T-helper 17 cell (primary cell): ENCODE results near the gene DTX4. TPM values are rescaled to one million over a fixed set of nuclear protein-coding genes. Genes with fewer than 3 reads are reported as not detected.
A peak's percentile ranks its signal among the peaks of the same experiment; 100 is the strongest.
"Not testable (repeated sequence)": the region's sequence is repeated elsewhere in the genome, so short reads cannot be mapped to it uniquely, and the experiment has no call there.

Experiments
- ATAC-seq: fragments of 150-1000 bp; cut with Tn5 transposase; 2 replicates; pipeline ENCODE4 v1.10.0; 2021; ENCODE audit warnings: mild to moderate bottlenecking, moderate library complexity
- DNase-seq, 3 donors: peaks; one replicate each; pipeline versions ENCODE4 v3.0.0 to v3.0.0-alpha.2; 2020 to 2021
- H3K9me3 ChIP-seq: one replicate; pipeline ENCODE4 v1.7.0; 2013; ENCODE audit warnings: low read length, mild to moderate bottlenecking; ENCODE audit not compliant: control insufficient read depth, poor library complexity, severe bottlenecking
- H3K27ac Mint-ChIP-seq: one replicate; pipeline ENCODE4 v1.8.0; 2022; ENCODE audit warnings: mild to moderate bottlenecking, moderate library complexity, mixed read lengths
- H3K27me3 Mint-ChIP-seq: one replicate; pipeline ENCODE4 v1.8.0; 2022; ENCODE audit warnings: mixed read lengths
- H3K36me3 Mint-ChIP-seq: one replicate; pipeline ENCODE4 v1.8.0; 2022; ENCODE audit warnings: low read depth, mixed read lengths
- H3K4me1 Mint-ChIP-seq: one replicate; pipeline ENCODE4 v1.8.0; 2022; ENCODE audit warnings: mild to moderate bottlenecking, mixed read lengths
- H3K4me3 Mint-ChIP-seq: one replicate; pipeline ENCODE4 v1.8.0; 2022; ENCODE audit warnings: mild to moderate bottlenecking, moderate library complexity, mixed read lengths
- total RNA-seq, 4 donors: library from RNA in 2 of 4; stranded (reverse) in 2 of 4; gene quantifications; one replicate each; pipeline ENCODE4 v1.2.3 and lab custom pipeline; 2022 to 2026

The DTX4 gene
- 1 to 10 TPM; 1.1 to 1.4 TPM for total RNA-seq
- 1.6 to 2.0 reads per million in 2 donors for total RNA-seq (lab: John Stamatoyannopoulos, UW)

DNA sequence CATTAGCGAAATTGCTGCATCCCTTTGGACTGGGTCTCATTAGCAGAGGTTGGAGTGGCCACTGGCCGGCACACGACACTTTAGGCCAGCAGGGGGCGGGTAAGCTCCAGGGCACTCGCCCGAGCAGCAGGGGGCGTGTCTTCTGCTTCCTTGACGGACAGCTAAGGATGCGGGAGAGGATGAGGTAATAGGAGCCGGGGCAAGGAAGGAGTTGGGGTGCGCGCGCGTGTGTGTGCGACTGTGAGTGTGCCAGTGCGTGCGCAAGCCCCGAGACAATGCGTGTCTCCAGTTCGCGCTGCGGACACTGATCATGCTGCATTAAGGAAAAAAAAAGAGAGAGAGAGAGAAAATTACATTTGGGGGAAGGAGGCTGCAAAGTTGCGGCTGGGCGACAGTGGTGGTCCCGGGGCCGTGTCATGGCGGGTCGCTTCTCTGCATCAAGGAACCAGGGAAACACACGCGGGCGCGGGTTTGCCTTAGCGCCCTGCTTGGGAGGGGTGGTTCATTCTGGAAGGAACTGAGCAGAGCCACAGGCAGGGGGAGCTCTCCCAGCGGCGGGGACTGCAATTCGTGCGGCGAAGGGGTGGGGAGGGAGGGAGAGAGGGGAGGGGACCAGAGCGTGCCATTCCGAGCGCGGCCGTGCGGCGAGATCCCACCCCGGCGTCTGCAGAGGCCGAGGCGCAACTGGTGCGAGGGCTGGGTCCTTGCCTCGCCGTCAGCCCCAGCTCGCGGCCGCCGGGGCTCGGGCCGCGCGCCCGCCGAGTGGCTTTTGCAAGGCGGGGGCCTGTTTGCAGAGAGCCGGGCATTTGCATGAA is at the start of gene DTX4:
Gene DTX4 (plus strand): TSS at position 625 of the 815 bp plus-strand sequence. CDS start 464 bp downstream, outside the sequence.
- H3K27ac Mint-ChIP-seq: peak within 1 kb of the TSS; percentile 92

DNA sequence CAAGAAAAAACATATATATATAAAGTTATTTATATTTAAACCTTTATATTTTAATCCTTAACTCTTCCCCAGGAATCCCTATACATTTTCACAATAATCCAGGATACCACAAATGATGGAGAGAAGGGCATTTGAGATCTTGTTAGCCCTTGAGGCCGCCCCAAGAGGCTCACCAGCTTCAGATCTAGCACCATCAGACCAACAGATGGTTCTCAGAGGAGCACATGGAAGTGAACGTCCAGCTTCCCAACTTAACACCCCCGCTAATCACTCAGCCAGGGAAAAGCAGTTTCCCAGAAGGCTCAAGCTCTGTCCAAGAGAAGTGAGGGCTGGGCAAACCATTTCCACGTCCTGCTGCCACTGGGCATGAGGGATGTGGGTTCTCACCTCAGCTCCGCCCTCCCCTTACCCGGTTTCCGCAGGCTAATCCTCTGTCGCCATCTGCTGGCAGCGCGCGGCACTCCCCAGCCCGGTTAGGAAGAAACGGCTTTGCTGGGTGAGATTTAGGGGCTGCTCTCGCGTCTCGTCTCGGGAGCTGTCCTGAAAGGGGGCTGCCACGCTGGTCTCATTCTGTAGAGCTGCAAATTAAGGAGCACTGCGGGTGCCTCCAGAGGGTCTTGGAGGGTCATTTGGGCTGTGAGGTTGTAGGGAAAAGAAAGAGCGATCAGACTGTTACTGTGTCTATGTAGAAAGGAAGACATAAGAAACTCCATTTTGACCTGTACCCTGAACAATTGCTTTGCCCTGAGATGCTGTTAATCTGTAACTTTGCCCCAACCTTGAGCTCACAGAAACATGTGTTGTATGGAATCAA is 36.1 kb upstream of the DTX4 start:
- DNase-seq (peak; percentile 76 to 88 (median 76)), ATAC-seq (peak; percentile 100)
- peaks cover 2% of the 10 kb centered on the region for H3K36me3 Mint-ChIP-seq
- H3K27ac Mint-ChIP-seq: peak overlapping the region; percentile 90
- no peaks in the 10 kb centered on the region for H3K27me3 Mint-ChIP-seq
- H3K4me1 Mint-ChIP-seq: peaks cover 8% of the 10 kb centered on the region
- no peaks in the 10 kb centered on the region for H3K9me3 ChIP-seq
- H3K4me3 Mint-ChIP-seq: peak overlapping the region; percentile 78

More for the DNA sequence above, at the start of gene DTX4:
- Mint-ChIP-seq H3K4me1 (peaks cover 11% of the 10 kb centered on the region), H3K27me3 (no peaks in the 10 kb centered on the region), H3K4me3 (peak within 1 kb of the TSS; percentile 96), H3K36me3 (no peaks in the 10 kb centered on the region)
- ATAC-seq: peak; percentile 90
- no peaks in the 10 kb centered on the region for H3K9me3 ChIP-seq
- DNase-seq: peak; percentile 79 to 83 (median 80)

DNA sequence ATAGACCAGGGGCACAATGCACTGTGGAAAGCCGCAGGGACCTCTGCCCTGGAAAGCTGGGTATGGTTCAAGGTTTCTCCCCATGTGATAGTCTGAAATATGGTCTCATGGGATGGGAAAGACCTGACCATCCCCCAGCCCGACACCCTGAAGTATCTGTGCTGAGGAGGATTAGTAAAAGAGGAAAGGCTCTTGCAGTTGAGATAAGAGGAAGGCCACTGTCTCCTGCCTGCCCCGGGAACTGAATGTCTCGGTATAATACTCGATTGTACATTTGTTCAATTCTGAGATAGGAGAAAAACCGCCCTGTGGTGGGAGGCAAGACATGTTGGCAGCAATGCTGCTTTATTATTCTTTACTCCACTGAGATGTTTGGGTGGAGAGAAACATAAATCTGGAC is 35.4 kb upstream of the DTX4 start:
- not testable (repeated sequence) for H3K9me3 ChIP-seq, ATAC-seq, DNase-seq, H3K36me3 Mint-ChIP-seq, H3K27me3 Mint-ChIP-seq, H3K4me3 Mint-ChIP-seq
- H3K27ac Mint-ChIP-seq: peak overlapping the region; percentile 90
- peaks cover 13% of the 10 kb centered on the region for H3K4me1 Mint-ChIP-seq

DNA sequence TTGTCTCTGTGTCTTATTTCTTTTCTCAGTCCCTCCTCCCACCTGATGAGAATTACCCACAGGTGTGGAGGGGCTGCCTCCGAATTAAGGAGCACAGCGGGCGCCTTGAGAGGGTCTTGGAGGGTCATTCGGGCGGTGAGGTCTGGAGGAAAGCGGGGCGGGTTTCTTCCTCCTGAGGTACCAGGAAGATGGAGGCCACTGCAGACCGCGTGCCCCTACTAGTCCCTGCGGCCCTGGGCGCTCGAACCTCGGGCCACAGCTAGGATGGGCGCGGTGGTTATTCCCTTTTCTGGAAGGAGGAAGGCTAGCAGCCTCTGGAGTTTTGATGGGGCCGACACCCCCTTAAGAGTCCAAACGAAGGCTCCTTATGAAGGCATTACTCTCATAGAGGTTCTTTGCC is 34.7 kb upstream of the DTX4 start:
- no peak for ATAC-seq
- peaks cover 19% of the 10 kb centered on the region for H3K4me1 Mint-ChIP-seq
- H3K9me3 ChIP-seq: no peaks in the 10 kb centered on the region
- peaks cover 2% of the 10 kb centered on the region for H3K36me3 Mint-ChIP-seq
- no peaks in the 10 kb centered on the region for H3K27me3 Mint-ChIP-seq
- no peak for DNase-seq
- no peak overlapping the region for H3K4me3 Mint-ChIP-seq
- no peak overlapping the region for H3K27ac Mint-ChIP-seq

DNA sequence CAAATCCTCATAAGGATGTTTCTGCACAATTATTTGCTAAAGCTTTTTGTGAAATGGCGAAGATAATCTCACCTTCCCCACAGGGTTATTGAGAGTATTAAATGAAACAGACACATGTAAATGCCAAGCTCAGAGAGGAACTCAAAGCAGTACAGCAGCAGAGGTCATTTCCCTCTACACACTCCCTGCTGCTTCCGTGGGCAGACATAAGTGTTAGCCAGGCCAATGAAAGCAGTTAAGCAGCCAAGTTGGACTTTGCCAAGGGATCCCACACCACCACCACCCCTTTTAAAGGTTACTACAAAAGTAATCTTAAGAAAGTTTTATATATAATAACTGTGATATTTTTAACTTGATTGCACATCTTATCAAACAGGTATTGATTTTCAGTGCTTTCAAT is 33.3 kb upstream of the DTX4 start:
- ATAC-seq (no peak), DNase-seq (no peak)
- no peaks in the 10 kb centered on the region for H3K9me3 ChIP-seq
- Mint-ChIP-seq H3K27me3 (no peaks in the 10 kb centered on the region), H3K36me3 (no peaks in the 10 kb centered on the region), H3K4me1 (peaks cover 31% of the 10 kb centered on the region), H3K4me3 (no peak overlapping the region), H3K27ac (no peak overlapping the region)

DNA sequence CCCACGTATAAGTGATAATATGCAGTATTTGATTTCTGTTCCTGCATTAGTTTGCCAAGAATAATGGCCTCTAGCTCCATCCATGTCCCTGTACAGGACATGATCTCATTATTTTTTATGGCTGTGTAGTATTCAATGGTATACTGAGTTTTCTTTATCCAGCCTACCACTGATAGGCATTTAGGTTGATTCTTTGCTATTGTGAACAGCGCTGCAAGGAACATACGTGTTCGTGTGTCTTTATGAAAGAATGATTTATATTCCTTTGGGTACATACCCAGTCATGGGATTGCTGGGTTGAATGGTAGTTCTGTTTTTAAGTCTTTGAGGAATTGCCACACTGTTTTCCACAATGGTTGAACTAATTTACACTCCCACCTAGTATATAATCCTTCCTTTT is 30.7 kb upstream of the DTX4 start:
- Mint-ChIP-seq H3K27me3 (no peaks in the 10 kb centered on the region), H3K27ac (peak overlapping the region; percentile 98), H3K4me3 (no peak overlapping the region), H3K4me1 (peaks cover 44% of the 10 kb centered on the region), H3K36me3 (no peaks in the 10 kb centered on the region)
- DNase-seq (no peak), ATAC-seq (no peak)
- no peaks in the 10 kb centered on the region for H3K9me3 ChIP-seq

DNA sequence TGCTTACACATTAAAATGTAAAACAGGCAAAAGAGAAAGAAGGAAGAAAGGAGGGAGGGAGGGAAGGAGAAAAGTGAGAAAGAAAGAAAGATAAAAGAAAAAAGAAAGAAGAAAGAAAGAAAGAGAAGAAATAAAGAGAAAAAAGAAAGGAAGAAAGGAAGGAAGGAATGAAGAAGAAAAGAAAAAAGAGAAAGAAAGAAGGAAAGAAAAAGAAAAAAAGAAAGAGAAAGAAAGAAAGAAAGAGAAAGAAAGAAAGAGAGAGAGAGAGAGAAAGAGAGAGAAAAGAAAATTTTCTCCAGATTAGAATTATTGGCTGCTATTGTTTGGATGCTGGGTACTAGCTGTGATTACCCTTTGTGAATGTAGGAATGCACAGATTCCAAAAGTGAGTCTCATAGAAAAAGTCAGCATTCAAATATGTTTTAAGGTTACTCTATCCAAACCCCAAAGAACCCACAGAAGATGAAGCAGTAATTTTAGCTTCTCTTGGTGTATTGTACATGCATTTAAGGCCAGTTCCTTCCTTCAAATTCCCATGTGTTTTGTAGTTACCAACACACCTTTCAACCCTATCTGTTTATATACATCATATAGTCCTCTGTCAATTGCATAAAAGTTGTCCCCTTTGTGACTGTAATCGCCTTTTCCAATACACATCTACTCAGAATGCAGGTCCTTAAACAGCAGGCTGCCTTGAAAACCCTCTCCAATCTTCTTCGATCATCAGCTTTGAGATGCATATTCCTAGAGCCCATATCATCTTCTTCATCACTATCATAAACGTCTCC is 30.1 kb upstream of the DTX4 start:
- peak; percentile 1 for ATAC-seq
- peak overlapping the region; percentile 98 for H3K27ac Mint-ChIP-seq
- H3K36me3 Mint-ChIP-seq: no peaks in the 10 kb centered on the region
- no peaks in the 10 kb centered on the region for H3K9me3 ChIP-seq
- peaks cover 42% of the 10 kb centered on the region for H3K4me1 Mint-ChIP-seq
- DNase-seq: no peak
- peak overlapping the region; percentile 99 for H3K4me3 Mint-ChIP-seq
- no peaks in the 10 kb centered on the region for H3K27me3 Mint-ChIP-seq

DNA sequence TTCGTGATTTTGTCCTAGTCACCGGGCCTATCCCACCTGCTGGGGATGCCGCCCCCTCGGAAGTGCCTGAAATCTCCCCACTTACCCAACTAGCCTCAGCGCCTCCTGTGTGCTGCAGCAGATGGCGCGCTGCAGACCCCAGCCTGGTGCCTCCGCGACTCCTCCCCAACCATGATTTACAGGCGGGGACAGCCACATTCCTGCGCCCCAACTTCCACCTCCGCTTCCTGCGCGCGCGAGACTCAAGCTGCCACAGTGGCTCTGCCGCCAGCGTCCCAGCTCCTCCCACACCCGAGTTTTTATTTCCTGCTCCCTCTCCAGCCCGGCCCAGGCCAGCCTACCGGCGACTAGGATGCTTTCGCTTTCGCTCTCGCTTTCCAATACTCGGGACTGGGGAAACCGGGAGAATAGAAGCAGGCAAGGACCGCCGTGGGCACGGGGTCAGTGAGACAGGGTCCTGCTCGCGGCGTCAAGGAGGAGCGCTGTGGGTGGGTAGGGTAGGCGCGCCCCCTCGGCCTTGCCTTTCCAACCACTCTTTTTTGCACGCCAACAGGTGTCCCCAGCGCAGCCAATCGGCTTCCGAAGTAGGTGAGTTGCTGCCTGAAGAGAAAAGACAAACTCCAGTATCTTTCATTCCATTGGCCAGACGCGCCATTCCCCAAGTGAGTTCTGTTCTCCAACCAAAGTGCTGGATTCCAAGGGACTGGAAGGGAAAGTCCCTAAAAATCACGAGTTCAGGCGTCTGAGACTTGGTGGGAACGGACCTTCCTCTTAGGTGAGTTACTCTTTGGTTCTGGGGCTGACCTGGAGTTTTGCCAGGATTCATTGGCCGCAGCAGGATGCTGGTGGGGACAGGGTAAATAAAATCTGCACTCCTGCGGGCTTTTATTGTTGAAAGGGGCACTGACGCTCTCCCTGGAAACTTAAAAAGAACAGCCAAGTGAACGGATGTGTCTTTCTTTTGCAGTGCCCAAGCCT is 29.1 kb upstream of the DTX4 start, which contains the start of gene FAM111A:
Gene FAM111A (plus strand): TSS at position 327 of the 978 bp plus-strand sequence. CDS start 6,017 bp downstream, outside the sequence.
- peak within 1 kb of the TSS; percentile 98 for H3K27ac Mint-ChIP-seq
- H3K27me3 Mint-ChIP-seq: no peaks in the 10 kb centered on the region
- peak within 1 kb of the TSS; percentile 99 for H3K4me3 Mint-ChIP-seq
- peak; percentile 90 for ATAC-seq
- H3K4me1 Mint-ChIP-seq: peaks cover 44% of the 10 kb centered on the region
- H3K9me3 ChIP-seq: no peaks in the 10 kb centered on the region
- DNase-seq: peak; percentile 72 to 86 (median 82)
- no peaks in the 10 kb centered on the region for H3K36me3 Mint-ChIP-seq

DNA sequence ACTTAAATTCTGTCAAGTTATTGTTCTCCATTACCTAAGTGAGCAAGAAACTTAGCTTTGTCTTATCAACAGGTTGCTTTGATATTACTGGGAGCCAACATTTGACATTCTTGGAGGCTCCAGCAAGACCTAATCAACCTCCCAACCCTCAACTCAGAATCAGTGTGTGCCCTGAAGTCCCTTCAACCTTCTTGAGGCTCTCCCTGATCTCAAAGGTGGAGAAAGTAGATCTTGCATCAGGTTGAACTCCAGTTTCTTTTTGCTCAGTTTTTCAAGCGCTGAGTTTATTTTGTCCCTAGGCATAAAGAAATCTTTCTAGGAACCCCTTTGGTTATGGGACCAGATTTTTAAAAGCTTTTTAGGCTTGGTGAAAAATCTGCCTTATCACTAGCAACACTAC is 27.8 kb upstream of the DTX4 start:
- no peak for DNase-seq
- peaks cover 48% of the 10 kb centered on the region for H3K4me1 Mint-ChIP-seq
- no peak for ATAC-seq
- H3K9me3 ChIP-seq: no peaks in the 10 kb centered on the region
- peak overlapping the region; percentile 99 for H3K4me3 Mint-ChIP-seq
- H3K27ac Mint-ChIP-seq: peak overlapping the region; percentile 98
- H3K36me3 Mint-ChIP-seq: no peaks in the 10 kb centered on the region
- H3K27me3 Mint-ChIP-seq: no peaks in the 10 kb centered on the region

DNA sequence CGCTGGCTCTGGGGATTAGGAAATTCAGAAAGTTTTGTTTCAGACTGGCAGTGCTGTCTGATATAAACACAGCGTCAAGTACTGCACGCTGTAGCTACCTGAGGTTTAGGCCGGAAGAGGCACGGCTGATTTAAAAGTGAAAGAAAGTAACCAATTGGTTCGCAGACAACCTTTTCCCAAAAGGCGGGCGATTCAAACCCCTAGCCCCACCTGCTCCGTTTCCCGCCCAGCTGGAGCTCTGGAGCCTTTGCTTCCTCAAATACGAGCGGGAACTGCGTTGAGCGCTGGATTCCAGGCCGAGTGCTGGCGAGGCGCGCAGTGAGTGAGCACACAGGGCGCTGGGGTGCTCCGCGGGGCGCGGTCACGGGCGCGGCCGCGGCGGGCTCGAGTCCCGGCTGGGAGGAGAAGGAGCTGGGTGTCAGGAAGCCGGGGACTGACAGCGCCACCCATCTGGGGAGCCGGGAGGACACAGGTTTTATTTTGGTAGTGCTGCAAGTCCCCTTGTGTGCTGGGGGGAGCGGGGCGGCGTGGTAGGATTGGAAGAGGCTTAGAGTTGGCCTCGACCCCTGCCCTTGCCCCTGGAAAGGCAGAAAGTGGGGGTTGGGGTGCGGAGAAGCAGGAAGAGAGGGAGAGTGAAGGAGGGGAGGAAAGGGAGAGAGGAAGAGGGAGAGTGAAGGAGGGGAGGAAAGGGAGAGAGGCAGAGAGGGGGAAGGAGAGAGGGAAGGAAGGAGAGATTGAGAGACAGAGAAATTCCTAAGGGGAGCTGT is 27.2 kb upstream of the DTX4 start:
- DNase-seq (peak; percentile 46 to 56 (median 47)), ATAC-seq (peak; percentile 51)
- H3K4me1 Mint-ChIP-seq: peaks cover 48% of the 10 kb centered on the region
- H3K27ac Mint-ChIP-seq: peak overlapping the region; percentile 98
- H3K4me3 Mint-ChIP-seq: peak overlapping the region; percentile 99
- no peaks in the 10 kb centered on the region for H3K27me3 Mint-ChIP-seq
- H3K36me3 Mint-ChIP-seq: no peaks in the 10 kb centered on the region
- H3K9me3 ChIP-seq: no peaks in the 10 kb centered on the region

DNA sequence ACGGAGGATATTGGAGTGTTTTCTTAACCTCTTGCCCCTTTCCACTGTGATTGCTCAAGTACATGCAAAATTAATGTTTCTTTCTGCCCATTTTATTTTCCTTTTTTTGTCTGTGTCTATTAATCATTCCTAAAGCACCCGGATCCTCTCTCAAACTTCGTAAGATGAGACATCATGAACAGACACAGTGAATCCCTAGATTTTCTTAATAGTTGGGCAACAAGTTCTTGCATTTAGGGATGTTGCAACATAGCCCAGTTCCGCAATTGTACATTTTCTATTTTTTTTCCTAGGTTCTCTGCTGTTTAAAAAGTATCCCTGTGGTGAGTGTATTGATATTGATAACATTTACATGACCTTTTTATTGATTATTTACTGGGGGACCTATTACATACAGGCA is 26.4 kb upstream of the DTX4 start:
- no peaks in the 10 kb centered on the region for H3K9me3 ChIP-seq
- H3K27me3 Mint-ChIP-seq: no peaks in the 10 kb centered on the region
- H3K4me3 Mint-ChIP-seq: peak overlapping the region; percentile 99
- ATAC-seq: no peak
- peak overlapping the region; percentile 98 for H3K27ac Mint-ChIP-seq
- H3K36me3 Mint-ChIP-seq: no peaks in the 10 kb centered on the region
- H3K4me1 Mint-ChIP-seq: peaks cover 48% of the 10 kb centered on the region
- no peak for DNase-seq
